GM19025 (cell line): ENCODE measurements around the gene HMX3.

Experiments
- ATAC-seq: cut with Tn5 transposase; IDR thresholded peaks from one replicate; pipeline ENCODE4 v1.9.1; 2021; ENCODE audit warnings: mild to moderate bottlenecking, low read depth, moderate library complexity; ENCODE audit not compliant: unreplicated experiment

The HMX3 gene

GRCh38 chr10:123135415-123136141 lies at the start of gene HMX3:
TSS of gene HMX3 (plus strand) at chr10:123135970. CDS start at chr10:123136051, 81 bp downstream.
- no peak for ATAC-seq

DNA sequence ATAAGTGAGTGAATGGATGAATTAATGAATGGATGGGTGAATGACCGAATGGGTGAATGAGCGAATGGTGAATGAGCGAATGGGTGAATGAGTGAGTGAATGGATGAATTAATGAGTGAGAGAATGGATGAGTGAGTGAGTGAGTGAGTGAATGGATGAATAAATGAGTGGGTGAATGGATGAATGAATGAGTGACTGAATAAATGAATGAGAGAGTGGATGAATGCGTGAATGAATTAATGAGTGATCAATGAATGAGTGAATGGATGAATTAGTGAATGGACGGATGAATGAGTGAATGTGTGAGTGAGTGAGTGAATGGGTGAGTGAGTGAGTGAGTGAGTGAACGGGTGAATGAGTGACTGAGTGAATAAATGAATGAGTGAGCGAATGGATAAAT lies 49.5 kb upstream of the HMX3 start:
- no peak for ATAC-seq

GRCh38 chr10:123087348-123087747 lies 48.4 kb upstream of the HMX3 start:
- no peak for ATAC-seq

GRCh38 chr10:123087786-123088185 lies 48.0 kb upstream of the HMX3 start:
- no peak for ATAC-seq

- ATAC-seq, result no peak
Observed at GRCh38 chr10:123092635-123093414, 42.9 kb upstream of the HMX3 start.

DNA sequence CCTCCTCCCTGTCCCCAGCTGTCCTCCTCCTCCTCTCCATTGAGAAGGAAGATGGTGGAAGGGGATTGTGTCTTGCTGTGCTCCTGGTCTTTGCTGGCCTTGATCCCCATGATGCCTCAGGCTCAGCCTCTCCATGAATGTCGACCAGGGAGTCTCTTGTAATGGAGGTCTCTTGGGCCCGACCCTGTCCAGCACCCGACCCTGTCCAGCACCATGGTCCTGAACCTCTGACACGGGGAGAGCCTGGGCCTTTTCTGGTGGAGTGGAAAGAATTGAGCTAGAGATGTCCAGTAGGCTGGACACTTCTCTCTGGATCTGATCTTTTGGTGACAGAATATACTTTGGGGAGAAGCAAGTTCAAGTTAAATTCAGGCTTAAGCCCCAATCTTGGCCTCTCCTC lies 42.3 kb upstream of the HMX3 start:
- no peak for ATAC-seq

DNA sequence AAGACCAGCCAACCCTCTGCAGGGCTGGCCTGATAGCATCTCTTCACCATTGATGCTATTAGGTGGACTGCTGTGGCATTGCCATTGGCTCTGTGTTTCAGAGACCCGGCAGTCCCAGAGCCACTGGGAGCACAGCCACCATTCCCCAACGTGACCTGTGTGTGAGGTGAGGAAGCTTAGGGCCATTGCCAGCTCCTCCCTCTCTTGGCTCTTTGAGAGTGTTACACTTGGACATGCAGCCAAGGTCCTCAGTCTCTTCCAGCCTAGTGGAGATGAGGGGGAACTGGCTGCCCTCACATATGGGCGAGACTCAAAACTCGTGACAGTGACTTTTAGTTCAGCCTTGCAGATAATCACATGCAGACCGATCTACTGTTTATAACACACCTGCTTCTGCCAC lies 39.3 kb upstream of the HMX3 start:
- ATAC-seq, result no peak

- ATAC-seq, result no peak
Observed at GRCh38 chr10:123097039-123097438, 38.7 kb upstream of the HMX3 start.

DNA sequence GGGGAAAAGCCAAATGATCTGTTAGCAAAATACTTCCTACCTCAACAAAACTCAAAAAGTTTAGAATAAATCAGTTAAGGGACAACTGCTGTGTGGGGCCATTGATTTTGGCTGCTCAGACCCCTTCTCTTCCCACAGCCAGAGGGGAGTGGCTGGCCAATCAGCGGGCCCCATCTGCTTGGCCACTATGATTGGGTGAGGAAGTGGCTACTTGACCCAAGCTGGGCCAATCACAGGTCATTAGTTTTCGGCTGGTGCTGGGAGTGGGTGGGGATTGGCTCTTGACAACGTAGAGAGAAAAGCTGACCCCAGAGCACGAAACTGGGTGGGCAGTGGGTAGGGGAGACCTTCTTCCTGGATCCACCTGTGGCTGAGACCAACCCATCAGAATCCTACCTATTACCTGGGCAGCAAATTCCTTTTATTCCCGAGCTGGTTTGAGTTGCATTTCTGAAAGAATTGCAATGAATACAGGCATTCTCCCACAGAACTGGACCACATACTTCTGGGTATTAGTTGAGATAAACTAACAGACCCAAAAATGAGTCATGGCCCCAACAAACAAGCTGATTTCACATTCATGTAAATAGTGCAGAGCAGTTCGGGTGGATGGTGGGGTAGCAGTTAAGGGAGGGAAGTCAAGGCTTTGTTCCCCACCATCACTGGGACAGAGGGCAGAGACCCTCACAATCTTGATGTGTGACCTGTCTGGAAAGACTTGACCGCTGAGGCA lies 35.6 kb upstream of the HMX3 start:
- ATAC-seq, result no peak

DNA sequence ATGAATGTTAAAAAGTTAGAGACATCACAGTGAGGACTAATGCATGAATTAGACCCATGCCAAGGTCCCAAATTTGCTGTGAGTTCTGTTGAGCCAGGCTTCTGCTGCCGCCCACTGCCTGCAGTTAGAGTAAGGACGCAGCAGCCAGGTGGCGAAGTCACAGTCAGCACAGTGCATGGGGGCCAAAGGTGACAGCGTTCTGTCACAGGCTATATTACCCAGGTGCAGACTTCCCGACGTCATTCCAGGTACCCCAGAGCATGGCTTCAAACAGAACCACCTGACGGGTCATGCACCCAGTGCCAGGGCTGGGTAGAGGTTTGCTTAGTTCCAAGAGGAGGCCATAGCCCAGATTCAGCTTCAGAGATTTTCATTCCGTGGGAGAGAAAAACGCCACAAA lies 33.9 kb upstream of the HMX3 start:
- ATAC-seq, result no peak

DNA sequence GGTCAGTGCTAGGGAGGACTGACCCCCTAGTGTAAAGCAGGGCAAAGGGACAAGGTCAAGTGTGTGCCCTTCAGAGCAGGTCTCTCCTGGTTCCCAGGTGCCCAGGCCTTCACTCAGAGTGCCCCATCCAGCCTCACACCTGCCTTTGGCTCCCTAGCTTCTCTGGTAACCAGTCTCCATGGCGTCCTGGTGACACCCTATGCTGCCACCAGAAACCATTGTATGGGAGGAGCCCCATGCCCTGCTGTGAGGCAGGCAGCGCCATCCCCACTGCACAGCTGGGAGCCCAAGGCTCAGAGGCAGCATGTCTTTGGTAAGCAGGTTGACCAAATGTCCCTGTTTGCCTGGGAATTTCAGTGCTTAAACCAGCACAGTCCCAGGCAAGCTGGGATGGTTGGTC lies 33.1 kb upstream of the HMX3 start:
- ATAC-seq, result no peak

DNA sequence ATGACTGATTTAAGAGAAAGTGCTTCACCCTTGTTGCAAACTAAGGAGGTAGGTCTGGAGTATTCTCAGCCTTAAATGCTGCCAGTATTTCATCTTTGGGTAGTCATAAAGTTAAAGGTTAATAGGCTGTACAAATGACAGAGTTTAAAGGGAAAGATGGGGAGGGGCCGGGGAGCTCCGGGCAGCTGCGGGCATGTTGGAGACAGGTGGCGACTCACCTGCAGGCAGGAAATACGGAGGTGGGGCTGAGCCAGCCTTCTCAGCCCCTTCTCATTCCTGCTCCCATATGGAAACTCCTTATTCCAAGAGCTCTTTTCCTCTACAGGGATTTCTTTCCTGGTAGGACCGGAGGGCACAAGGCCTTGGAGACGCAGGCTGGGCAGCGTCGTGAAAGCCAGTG lies 31.8 kb upstream of the HMX3 start:
- no peak for ATAC-seq

DNA sequence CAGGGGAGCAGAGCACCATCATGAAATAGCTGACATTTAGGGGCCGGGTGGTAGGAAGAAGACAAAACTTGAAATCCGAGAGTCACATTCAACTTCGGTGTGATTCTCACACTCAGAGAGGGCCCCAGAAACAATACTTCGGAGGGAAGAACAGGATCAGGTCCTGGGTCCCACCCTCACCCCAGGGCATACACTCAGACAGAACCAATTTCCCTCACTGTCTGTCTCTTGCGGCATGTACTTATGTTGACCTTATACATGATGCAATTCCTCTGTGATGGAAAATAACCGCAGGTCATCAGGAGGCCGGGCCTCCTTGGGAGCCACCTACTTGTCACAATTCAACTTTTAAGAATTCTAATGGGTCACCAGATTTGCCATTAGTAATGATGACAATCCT lies 26.3 kb upstream of the HMX3 start:
- ATAC-seq, result no peak

DNA sequence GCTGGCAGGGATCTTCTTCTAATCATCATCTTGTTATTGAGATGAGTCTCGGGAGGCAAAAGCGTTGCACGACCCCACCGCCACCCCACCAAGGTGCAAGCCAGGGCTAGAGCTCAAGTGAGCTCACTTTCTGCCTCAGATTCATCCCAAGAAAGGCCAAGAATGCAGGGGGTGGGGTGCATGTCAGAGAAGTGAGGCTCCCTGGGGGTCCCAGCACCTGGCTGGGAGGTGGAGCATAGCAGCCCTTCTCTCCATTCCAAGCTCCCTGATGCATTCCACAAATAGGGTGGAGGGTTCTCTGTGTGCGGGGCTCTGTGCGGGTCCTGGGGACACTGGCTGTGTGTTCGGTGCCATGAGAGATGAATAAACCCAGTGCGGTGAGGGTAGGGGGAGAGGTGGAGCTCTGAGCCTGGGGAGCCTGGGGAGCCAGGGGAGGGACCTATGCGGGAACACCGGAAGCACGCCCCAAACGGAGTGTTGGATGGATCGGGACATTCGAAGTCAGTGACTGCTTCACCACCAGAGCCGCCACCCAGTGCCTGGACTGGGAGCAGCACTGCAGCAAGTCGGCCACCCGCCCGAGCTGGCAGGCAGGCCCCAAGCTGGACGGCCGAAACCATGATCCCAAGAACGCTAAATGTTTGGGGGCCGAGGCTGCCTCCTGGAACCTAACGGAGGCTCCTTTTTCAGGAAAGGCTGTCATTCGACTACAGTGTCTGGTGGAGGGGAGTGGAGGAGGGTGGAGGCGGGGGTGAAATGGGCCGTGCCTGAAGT lies 17.9 kb upstream of the HMX3 start:
- ATAC-seq, result no peak

DNA sequence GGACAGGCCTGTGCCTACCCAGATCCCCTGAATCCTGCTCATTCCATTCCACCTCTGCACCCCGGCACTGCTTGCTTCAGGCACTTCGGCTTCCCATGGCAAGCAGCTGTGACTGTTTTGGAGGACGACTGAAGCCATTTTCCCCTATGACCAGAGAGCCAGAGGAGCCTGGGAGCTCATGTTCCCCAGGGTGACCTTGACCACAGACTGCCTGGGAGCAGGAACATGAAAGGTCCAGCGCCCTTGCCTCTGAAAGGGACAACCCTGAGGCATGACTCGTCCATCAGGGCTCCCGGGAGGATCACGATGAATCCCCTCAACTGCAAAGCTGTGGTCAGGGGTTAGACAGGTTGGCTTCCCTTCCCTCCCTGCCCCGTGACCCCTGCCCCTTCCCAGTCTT lies 16.7 kb upstream of the HMX3 start:
- no peak for ATAC-seq

GRCh38 chr10:123126246-123126645 lies 9.5 kb upstream of the HMX3 start:
- no peak for ATAC-seq

- ATAC-seq, result no peak
Observed at GRCh38 chr10:123129618-123130271, 6.0 kb upstream of the HMX3 start.

- ATAC-seq, result no peak
Observed at GRCh38 chr10:123132576-123133477, 2.9 kb upstream of the HMX3 start.
